Measurements from ENCODE around the gene PATL2. TPM values are rescaled to one million over a fixed set of nuclear protein-coding genes. Genes with fewer than 3 reads are reported as not detected.
"Not testable (repeated sequence)": the region's sequence is repeated elsewhere in the genome, so short reads cannot be mapped to it uniquely, and the experiment has no call there.

PATL2 gene
- total RNA-seq: 10 to 100 TPM; 55.2 TPM

DNA sequence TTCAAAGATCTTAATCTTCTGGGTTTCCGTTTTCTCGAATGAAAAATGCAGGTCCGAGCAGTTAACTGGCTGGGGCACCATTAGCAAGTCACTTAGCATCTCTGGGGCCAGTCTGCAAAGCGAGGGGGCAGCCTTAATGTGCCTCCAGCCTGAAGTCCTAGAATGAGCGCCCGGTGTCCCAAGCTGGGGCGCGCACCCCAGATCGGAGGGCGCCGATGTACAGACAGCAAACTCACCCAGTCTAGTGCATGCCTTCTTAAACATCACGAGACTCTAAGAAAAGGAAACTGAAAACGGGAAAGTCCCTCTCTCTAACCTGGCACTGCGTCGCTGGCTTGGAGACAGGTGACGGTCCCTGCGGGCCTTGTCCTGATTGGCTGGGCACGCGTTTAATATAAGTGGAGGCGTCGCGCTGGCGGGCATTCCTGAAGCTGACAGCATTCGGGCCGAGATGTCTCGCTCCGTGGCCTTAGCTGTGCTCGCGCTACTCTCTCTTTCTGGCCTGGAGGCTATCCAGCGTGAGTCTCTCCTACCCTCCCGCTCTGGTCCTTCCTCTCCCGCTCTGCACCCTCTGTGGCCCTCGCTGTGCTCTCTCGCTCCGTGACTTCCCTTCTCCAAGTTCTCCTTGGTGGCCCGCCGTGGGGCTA, at the start of gene PATL2, which contains the start of gene B2M:
TSS of gene PATL2 (minus strand) at position 228 of the 647 bp plus-strand sequence. CDS start 34,833 bp downstream, outside the sequence.
TSS of gene B2M (plus strand) at position 422 of the 647 bp plus-strand sequence. CDS start at position 452, 30 bp downstream.
- Mint-ChIP-seq H3K27ac (peak within 1 kb of the TSS; percentile 100), H3K4me1 (peaks cover 34% of the 10 kb centered on the region), H3K36me3 (peaks cover 64% of the 10 kb centered on the region), H3K27me3 (no peaks in the 10 kb centered on the region), H3K4me3 (peak within 1 kb of the TSS; percentile 92), H3K9me3 (no peaks in the 10 kb centered on the region)
- DNase-seq: peak; percentile 96
- peak; percentile 77 for ATAC-seq (ENCODE audit: low read depth)
- POLR2A ChIA-PET: interaction anchor here (0.9 to 24.8 kb wide), 17 partner anchors 10 to 174 kb away, joined by 3 to 1864 read pairs (median 7); partner anchors contain the start of genes EIF3J, SPG11 and TRIM69

DNA sequence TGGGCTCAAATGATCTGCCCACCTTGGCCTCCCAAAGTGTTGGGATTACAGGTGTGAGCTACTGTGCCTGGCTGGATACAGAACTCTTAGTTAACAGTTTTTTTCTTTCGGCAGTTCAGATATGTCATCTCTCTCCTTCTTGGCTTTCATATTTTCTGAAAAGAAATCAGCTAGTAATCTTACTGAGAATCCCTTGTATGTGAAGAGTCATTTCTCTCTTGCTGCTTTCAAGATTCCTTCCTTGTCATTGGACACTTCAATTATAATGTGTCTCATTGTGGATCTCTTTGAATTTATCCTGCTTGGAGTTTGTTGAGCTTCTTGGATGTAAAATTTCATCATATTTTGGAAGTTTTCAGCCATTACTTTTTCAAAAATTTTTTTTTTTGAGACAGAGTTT, 42.2 kb upstream of the PATL2 start:
- Mint-ChIP-seq H3K27me3 (no peaks in the 10 kb centered on the region), H3K9me3 (peaks cover 9% of the 10 kb centered on the region), H3K4me3 (no peak overlapping the region), H3K27ac (no peak overlapping the region), H3K36me3 (peaks cover 65% of the 10 kb centered on the region), H3K4me1 (peaks cover 3% of the 10 kb centered on the region)
- DNase-seq (no peak), ATAC-seq (ENCODE audit: low read depth) (no peak)
- POLR2A ChIA-PET: no interaction called here

DNA sequence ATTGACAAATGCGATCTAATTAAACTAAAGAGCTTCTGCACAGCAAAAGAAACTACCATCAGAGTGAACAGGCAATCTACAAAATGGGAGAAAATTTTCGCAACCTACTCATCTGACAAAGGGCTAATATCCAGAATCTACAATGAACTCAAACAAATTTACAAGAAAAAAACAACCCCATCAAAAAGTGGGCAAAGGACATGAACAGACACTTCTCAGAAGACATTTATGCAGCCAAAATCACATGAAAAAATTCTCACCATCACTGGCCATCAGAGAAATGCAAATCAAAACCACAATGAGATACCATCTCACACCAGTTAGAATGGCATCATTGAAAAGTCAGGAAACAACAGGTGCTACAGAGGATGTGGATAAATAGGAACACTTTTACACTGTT, 32.3 kb upstream of the PATL2 start:
- H3K4me3 Mint-ChIP-seq; H3K27me3 Mint-ChIP-seq; H3K9me3 Mint-ChIP-seq; DNase-seq; ATAC-seq (ENCODE audit: low read depth); POLR2A ChIA-PET; H3K4me1 Mint-ChIP-seq; H3K27ac Mint-ChIP-seq: not testable (repeated sequence)
- H3K36me3 Mint-ChIP-seq: peaks cover 15% of the 10 kb centered on the region

DNA sequence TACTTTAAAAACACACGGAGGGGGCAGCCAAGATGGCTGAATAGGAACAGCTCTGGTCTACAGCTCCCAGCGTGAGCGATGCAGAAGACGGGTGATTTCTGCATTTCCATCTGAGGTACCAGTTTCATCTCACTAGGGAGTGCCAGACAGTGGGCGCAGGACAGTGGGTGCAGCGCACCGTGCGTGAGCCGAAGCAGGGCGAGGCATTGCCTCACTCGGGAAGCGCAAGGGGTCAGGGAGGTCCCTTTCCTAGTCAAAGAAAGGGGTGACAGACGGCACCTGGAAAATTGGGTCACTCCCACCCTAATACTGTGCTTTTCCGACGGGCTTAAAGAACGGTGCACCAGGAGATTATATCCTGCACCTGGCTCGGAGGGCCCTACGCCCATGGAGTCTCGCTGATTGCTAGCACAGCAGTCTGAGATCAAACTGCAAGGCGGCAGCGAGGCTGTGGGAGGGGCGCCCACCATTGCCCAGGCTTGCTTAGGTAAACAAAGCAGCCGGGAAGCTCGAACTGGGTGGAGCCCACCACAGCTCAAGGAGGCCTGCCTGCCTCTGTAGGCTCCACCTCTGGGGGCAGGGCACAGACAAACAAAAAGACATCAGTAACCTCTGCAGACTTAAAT, 28.2 kb upstream of the PATL2 start:
- H3K27me3 Mint-ChIP-seq; ATAC-seq (ENCODE audit: low read depth); H3K36me3 Mint-ChIP-seq; H3K27ac Mint-ChIP-seq; DNase-seq; H3K4me3 Mint-ChIP-seq; H3K9me3 Mint-ChIP-seq: not testable (repeated sequence)
- peaks cover 32% of the 10 kb centered on the region for H3K4me1 Mint-ChIP-seq
- POLR2A ChIA-PET: interaction anchor here (16.4 to 22.5 kb wide), 2 partner anchors 22 to 74 kb away, joined by 622 to 1864 read pairs; partner anchors contain the start of genes B2M, PATL2 and SPG11

GRCh38 chr15:44738340-44738984, 27.3 kb upstream of the PATL2 start:
- peaks cover 6% of the 10 kb centered on the region for H3K36me3 Mint-ChIP-seq
- no peaks in the 10 kb centered on the region for H3K9me3 Mint-ChIP-seq
- no peak for ATAC-seq (ENCODE audit: low read depth)
- peaks cover 38% of the 10 kb centered on the region for H3K4me1 Mint-ChIP-seq
- H3K4me3 Mint-ChIP-seq: peak overlapping the region; percentile 73
- peak overlapping the region; percentile 51 for H3K27ac Mint-ChIP-seq
- no peak for DNase-seq
- H3K27me3 Mint-ChIP-seq: no peaks in the 10 kb centered on the region
- POLR2A ChIA-PET: interaction anchor here (1.4 to 22.5 kb wide), 5 partner anchors 21 to 160 kb away, joined by 3 to 1864 read pairs (median 24); partner anchors contain the start of genes B2M, PATL2 and SPG11

GRCh38 chr15:44736181-44736765, 25.1 kb upstream of the PATL2 start, which contains the start of gene TRIM69:
TRIM69 (plus strand) TSS chr15:44736528; CDS start chr15:44736705, 177 bp downstream.
- H3K36me3 Mint-ChIP-seq: peaks cover 17% of the 10 kb centered on the region
- POLR2A ChIA-PET: interaction anchor here (0.8 to 22.5 kb wide), 15 partner anchors 19 to 448 kb away, joined by 3 to 1864 read pairs (median 5); partner anchors contain the start of genes B2M, EIF3J, GOLM2 and PATL2
- H3K27ac Mint-ChIP-seq: peak within 1 kb of the TSS; percentile 97
- H3K27me3 Mint-ChIP-seq: no peaks in the 10 kb centered on the region
- no peak for DNase-seq
- H3K4me1 Mint-ChIP-seq: peaks cover 53% of the 10 kb centered on the region
- ATAC-seq (ENCODE audit: low read depth): peak; percentile 43
- no peaks in the 10 kb centered on the region for H3K9me3 Mint-ChIP-seq
- peak within 1 kb of the TSS; percentile 88 for H3K4me3 Mint-ChIP-seq

GRCh38 chr15:44735482-44736180, 24.5 kb upstream of the PATL2 start:
- Mint-ChIP-seq H3K9me3 (no peaks in the 10 kb centered on the region), H3K4me3 (peak overlapping the region; percentile 88), H3K4me1 (peaks cover 55% of the 10 kb centered on the region), H3K27ac (peak overlapping the region; percentile 97), H3K27me3 (no peaks in the 10 kb centered on the region), H3K36me3 (peaks cover 18% of the 10 kb centered on the region)
- POLR2A ChIA-PET: interaction anchor here (0.6 to 22.5 kb wide), 16 partner anchors 18 to 447 kb away, joined by 3 to 1864 read pairs (median 5); partner anchors contain the start of genes B2M, EIF3J, GOLM2 and PATL2
- peak; percentile 37 for ATAC-seq (ENCODE audit: low read depth)
- no peak for DNase-seq

DNA sequence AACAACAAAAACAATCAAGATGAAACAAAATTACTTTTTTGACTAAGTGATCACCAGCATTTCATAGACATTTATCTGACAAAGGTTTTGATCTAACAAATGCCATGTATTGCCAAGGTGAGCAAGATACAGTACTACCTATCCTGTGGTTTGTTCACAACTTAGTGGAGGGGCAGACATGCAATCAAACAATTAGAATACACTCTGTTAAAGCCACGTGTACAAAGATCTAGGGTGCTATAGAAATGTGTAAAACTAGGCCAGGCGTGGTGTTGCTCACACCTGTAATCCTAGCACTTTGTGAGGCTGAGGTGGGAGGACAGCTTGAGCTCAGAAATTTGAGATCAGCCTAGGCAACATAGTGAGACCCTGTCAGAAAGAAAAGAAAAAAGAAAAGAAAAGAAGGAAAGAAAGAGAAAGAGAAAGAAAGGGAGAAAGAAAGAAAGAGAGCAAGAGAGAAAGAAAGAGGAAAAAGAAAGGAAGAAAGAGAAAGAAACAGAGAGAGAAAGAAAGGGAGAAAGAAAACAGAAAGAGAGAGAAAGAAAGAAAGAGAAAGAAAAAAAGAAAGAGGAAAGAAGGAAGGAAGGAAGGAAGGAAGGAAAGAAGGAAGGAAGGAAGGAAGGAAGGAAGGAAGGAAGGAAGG, 23.8 kb upstream of the PATL2 start:
- no peak for DNase-seq
- no peak for ATAC-seq (ENCODE audit: low read depth)
- H3K27me3 Mint-ChIP-seq: no peaks in the 10 kb centered on the region
- peak overlapping the region; percentile 88 for H3K4me3 Mint-ChIP-seq
- peaks cover 18% of the 10 kb centered on the region for H3K36me3 Mint-ChIP-seq
- POLR2A ChIA-PET: interaction anchor here (0.6 to 22.5 kb wide), 7 partner anchors 17 to 156 kb away, joined by 3 to 1864 read pairs (median 23); partner anchors contain the start of genes B2M, PATL2 and SPG11
- peak overlapping the region; percentile 97 for H3K27ac Mint-ChIP-seq
- H3K9me3 Mint-ChIP-seq: no peaks in the 10 kb centered on the region
- H3K4me1 Mint-ChIP-seq: peaks cover 58% of the 10 kb centered on the region

DNA sequence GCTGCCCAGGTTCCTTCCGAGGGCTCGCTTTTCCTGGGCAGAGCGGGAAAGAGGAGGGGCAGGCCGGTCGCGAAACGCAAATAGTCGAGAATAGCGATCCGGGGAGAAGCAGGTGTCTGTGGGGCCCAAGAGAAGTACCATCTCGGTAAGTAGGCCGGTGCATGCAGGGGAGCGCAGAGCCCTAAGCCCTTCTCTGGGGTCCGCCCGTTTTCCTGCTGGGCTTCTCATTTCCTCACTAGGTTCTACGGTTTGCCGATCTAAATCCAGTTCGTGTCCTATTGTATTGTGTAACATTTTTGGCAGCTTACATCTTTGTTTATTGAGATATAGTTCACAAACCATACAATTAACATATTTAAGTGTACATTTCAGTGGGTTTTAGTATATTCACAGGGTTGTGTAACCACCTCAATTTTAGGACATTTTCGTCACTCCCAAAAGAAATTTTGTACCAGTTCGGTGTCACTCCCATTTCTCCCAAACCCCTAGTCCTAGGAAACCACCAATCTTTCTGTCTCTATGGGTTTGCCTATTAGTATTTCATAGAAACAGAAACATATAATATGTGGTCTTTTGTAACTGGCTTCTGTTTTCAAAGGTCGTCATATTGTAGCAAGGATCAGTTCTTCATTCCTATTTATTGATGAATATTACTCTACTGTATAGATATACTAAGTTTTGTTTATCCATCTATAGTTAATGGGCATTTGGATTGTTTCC, 18.4 kb upstream of the PATL2 start:
- Mint-ChIP-seq H3K36me3 (peaks cover 15% of the 10 kb centered on the region), H3K27ac (peak overlapping the region; percentile 100), H3K4me3 (peak overlapping the region; percentile 98), H3K27me3 (no peaks in the 10 kb centered on the region), H3K4me1 (peaks cover 60% of the 10 kb centered on the region), H3K9me3 (no peaks in the 10 kb centered on the region)
- POLR2A ChIA-PET: interaction anchor here (0.5 to 24.8 kb wide), 11 partner anchors 0 to 294 kb away, joined by 3 to 1864 read pairs (median 17); partner anchors contain the start of genes B2M, EIF3J, PATL2 and SPG11
- DNase-seq (no peak), ATAC-seq (ENCODE audit: low read depth) (peak; percentile 7)

GRCh38 chr15:44728576-44729407, 17.7 kb upstream of the PATL2 start:
- ATAC-seq (ENCODE audit: low read depth): peak; percentile 79
- H3K4me1 Mint-ChIP-seq: peaks cover 62% of the 10 kb centered on the region
- POLR2A ChIA-PET: interaction anchor here (0.6 to 24.8 kb wide), 15 partner anchors 1 to 302 kb away, joined by 3 to 1864 read pairs (median 5); partner anchors contain the start of genes B2M, CTDSPL2, EIF3J and PATL2
- H3K27me3 Mint-ChIP-seq: no peaks in the 10 kb centered on the region
- DNase-seq: peak; percentile 91
- H3K27ac Mint-ChIP-seq: peak overlapping the region; percentile 100
- H3K4me3 Mint-ChIP-seq: peak overlapping the region; percentile 98
- H3K36me3 Mint-ChIP-seq: peaks cover 15% of the 10 kb centered on the region
- no peaks in the 10 kb centered on the region for H3K9me3 Mint-ChIP-seq
